ENCODE measurements around the gene EML6.

Gene EML6

GRCh38 chr2:54918647-54919280 is 195.3 kb downstream of the EML6 start:
- DNase-seq = no peak

DNA sequence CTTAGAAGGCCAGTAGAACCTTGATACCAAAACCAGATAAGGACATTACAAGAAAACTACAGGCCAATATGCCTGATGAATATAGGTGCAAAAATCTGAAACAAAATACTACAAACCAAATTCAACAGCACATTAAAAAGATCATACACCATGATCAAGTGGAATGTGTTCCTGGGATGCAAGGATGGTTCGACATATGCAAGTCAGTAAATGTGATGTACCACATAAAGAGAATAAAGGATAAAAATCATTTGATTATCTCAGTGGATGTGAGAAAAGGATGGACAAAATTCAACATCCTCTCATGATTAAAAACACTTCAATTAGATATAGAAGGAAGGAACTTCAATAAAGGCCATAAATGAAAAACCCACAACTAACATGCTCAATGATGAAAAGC is 197.2 kb downstream of the EML6 start:
- DNase-seq = no peak

DNA sequence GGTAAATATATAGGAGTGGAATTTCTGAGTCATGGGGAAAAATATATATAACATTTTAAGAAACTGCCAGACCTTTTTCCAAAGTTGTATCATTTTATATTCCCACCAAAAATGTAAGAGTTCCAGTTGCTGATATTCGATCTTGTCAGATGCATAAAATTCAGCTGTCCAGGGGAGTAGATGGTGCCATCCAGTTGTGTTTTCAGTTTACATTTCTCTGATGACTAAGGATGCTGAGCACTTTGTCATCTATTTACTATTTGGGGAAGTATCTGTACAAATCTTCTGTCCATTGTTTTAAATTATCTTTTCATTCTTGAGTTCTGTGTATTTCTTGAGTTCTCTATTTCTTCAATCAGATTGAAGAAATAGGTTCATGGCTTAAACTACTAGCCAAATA is 200.7 kb downstream of the EML6 start:
- no peak for DNase-seq

- DNase-seq = no peak
Measured at GRCh38 chr2:54925022-54925421, 201.6 kb downstream of the EML6 start.

DNA sequence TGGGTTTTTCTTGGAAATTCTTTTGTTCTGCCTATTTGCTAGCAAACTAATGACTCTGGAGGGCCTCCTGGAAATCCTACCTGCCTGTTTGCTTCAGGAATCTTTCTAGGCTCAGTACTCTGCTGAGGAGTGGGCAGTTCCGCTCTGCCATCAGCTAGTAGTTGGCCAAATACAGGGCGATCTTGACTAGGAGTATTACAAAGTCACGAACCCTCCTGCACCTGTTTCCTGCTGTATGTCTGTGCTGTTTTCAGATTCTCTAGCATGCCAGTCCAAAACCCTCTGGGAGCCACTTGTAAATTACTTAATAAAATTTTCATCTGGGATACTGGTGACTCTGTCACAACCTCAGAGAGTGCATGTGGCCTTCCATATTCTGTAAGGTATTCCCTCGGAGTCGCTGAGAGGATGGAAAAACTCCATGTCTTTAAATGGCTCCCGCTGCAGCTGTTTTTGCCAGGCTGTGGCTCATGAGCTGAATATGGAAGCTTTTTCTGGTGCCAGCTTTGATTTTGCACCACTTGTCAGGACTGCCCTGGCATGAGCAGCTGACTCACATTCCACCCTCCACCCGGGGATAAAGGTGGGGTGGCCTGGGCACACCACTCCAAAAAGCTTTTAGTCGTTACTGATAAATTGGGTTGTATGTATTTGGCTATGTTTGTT is 203.8 kb downstream of the EML6 start:
- no peak for DNase-seq

DNA sequence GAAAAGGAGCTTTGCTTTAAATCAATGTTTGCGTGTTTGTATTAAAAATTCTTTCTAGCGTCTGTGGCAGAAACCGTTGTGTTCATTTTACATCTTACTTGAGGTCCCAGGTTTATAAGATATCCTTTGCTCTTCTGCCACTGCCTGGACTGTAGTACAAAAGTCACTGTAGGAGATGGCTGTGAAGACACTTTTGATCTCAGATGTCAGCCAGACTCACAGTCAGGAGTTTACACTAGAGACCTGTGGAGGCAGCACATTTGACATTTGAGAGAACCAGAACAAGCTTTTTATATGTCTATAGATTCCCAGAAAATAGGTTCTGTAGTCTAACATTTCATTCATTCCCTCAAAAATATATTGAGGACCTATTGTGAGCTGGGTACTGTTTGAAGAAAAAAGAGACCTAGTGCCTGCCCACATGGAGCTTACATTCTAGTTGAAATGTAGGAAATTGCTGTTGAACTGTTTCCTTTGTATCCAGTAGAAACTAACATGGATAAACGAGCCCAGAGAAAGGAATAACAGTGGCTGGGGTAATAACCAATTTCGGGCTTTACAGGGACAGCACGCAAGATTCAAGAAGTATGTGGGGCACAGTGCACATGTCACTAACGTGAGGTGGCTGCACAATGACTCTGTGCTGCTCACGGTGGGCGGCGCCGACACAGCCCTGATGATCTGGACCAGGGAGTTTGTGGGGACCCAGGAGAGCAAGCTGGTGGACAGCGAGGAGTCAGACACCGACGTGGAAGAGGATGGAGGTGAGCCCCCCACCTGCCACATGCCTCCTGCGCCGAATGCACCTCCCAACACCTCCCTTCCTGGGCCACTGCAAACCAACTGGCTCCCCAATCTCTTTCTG is 204.5 kb downstream of the EML6 start:
- no peak for DNase-seq

DNA sequence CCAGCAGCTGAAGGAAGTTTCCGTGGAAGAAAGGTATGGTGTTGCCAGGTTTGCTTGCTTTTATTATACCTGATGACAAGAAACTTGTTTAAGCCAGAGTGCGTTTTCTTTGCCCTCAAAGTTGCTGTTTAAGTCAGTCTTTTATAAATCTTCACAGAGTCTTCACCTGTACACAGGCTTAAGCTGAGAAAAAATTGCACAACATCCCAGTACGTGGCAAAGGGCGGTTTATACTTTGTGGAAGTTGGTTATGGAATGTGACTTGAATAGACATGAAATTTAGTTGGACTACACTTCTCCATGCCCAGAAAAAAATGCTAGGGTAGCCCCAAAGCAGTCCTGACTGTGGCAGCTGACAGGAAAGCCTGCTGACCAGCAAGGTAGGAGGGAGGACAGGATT is 205.3 kb downstream of the EML6 start:
- no peak for DNase-seq

DNA sequence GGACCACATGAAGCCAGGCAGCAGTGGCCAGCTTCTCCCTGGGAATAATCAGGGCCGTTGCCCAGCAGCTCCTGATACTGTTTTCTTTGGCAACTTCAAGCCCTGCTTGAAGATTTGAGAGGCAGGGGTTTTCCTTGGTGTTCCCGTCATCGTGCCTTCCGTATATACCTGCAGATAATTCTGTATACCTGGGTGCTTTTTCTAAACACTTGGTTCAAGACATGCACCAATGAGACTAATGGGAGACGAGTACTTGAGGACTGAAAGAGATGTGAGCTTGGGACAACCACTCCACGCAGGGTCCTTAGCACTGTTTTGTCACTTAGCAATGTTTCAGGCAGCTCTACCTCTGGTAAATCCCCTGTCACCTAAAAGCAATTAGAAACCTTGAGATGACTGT is 208.0 kb downstream of the EML6 start:
- no peak for DNase-seq

DNA sequence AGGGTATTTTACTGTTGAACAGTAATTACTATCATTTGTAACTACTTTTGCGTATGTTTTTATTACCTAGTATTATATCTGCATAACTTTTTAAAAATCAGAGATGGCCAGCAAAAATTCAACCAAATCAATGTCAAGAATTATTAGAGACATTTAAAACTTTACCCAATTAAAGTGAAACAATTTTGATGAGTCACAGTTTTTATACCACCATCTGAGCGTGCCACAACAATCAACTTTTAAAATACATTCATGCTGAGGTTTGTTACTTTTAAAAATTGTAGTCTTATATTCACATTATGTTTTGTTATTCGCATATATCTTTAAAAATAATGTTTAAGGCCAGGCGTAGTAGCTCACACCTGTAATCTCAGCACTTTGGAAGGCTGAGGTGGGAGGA is 211.9 kb downstream of the EML6 start:
- no peak for DNase-seq

DNA sequence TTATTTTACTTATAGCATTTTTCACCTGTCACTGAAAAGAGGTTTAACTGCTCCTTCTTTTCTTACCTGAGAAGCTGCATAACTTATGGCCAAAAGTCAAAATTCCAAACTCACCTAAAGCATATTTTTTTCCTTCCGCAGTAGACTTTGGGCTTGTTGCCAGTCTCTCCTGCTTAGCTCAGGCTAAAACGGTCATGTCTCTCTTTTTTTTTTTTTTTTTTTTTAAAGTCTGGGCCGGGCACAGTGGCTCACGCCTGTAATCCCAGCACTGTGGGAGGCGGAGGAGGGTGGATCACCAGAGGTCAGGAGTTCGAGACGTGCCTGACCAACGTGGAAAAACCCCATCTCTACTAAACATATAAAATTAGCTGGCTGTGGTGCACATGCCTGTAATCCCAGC is 213.3 kb downstream of the EML6 start:
- no peak for DNase-seq

DNA sequence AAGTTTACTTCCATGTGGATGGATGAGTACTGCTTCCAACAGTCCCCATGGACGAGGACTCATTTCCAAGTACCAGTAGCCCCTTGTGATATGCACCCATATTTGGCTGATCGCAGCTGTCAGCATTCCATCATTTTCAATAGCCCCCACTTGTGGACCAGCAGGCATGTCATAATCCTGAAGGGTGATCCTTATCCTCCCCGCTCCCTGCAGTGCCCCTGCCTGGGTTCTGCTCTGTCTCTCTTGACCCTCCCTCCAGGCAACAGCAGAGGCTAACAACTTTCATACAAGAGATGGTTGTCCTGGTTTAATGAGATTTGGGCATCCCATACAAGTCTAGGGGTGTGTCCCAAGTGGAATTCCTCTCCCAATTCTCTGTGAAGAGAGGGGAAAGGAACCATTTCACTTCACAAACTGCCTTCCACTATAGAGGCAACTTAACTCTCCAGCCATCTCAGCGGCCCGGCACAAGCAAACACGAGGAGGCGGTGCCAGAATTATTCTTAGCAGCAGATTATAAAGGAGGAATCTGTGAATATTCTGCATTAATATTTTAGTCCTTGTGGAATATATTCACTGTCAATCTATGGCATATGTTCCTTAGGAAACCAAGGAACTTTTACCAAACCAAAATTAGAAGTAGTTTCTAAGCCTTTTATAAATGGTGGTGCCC is 216.1 kb downstream of the EML6 start:
- no peak for DNase-seq

DNA sequence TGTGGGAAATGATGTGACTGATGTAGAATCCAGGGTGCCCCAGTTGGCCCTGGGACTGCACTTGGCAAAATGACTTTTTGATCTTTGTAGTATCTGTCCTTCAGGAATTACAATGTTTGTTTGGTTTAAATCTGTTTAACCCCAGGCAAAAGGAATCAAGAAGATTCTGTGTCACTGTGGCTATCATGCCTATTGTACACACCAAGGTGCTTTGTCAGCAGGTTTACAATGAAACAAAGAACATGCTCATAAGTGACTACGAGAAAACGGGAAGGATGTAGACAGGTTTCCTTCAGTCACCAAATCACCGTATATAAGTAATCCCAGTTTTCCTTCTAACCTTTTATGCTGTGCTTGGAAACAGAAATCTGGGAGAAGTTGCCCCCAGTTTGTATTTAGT is 217.3 kb downstream of the EML6 start:
- no peak for DNase-seq

GRCh38 chr2:54941248-54941984 is 218.0 kb downstream of the EML6 start:
- DNase-seq = no peak

- peak; percentile 53 for DNase-seq
Measured at GRCh38 chr2:54942373-54942772, 218.9 kb downstream of the EML6 start.

GRCh38 chr2:54944724-54945326 is 221.4 kb downstream of the EML6 start:
- DNase-seq = no peak

- peak; percentile 27 for DNase-seq
Measured at GRCh38 chr2:54945391-54946219, 222.1 kb downstream of the EML6 start.

GRCh38 chr2:54946220-54946805 is 222.9 kb downstream of the EML6 start:
- no peak for DNase-seq

DNA sequence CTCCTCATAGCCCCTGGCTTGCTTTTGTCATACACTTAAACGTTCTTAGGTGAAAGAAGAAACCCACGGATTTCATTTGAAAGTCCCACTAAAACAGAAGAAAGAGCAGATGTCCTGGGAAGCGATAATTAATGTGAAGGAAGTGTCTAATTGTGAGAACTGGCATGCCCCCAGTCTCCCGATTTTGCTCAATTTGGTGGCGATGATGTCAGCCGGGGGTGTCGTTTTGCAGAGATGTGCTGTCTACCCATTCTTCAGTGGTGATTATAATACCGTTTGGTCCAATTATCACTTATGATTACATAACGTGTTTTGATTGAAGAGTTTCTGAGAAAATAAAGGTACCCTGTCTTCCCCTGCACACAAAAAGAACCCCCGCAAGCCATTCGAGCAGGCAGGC is 223.7 kb downstream of the EML6 start:
- no peak for DNase-seq

- DNase-seq = no peak
Measured at GRCh38 chr2:54947646-54948045, 224.2 kb downstream of the EML6 start.

GRCh38 chr2:54948120-54948519 is 224.7 kb downstream of the EML6 start:
- no peak for DNase-seq

DNA sequence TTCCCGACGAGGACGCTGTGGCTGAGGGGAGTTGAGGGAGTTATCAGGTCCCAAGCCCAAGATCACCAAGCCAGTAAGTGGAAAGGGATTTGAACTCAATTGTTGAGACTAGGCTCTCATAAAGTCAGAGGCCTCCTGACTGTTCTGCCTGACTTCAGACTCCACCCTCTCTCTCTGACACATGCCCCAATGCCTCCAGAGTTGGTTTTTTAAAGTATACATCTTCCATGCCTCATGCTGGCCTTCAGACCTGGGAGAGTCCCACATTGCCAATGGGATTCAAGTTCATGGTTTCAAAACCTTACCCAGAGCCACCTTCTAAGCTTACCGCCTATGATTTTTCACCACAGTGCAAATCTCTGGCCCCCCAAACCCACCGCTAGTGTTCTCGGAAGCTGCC is 226.0 kb downstream of the EML6 start:
- DNase-seq = no peak
